MM.1S (cell line): ENCODE results near the gene TARS3.

ENCODE experiments used
- DNase-seq: peaks from one replicate; pipeline ENCODE4 v3.0.0-alpha.2; 2015
- H2AFZ ChIP-seq: fragments of 300-600 bp; sonication (generic); 2 replicates; pipeline ENCODE4 v1.6.0; 2016; ENCODE audit warnings: antibody characterized with exemption, low read length
- H3F3A ChIP-seq: fragments of 300-600 bp; sonication (generic); 2 replicates; pipeline ENCODE4 v1.6.1; 2016; ENCODE audit warnings: mild to moderate bottlenecking, antibody characterized with exemption, low read length, moderate library complexity, mixed read lengths; ENCODE audit not compliant: insufficient read depth
- H3K27ac ChIP-seq: fragments of 300-600 bp; sonication (generic); 2 replicates; pipeline ENCODE4 v1.5.1; 2016; ENCODE audit warnings: mild to moderate bottlenecking, low read length
- H3K27me3 ChIP-seq: fragments of 300-600 bp; sonication (generic); replicated peaks from 2 replicates; pipeline ENCODE4 v1.6.0; 2016; ENCODE audit warnings: low read length; ENCODE audit not compliant: insufficient read depth
- H3K36me3 ChIP-seq: fragments of 300-600 bp; sonication (generic); replicated peaks from 2 replicates; pipeline ENCODE4 v1.6.1; 2016; ENCODE audit warnings: mild to moderate bottlenecking, low read length, mixed read lengths; ENCODE audit not compliant: insufficient read depth
- H3K4me1 ChIP-seq: fragments of 300-600 bp; sonication (generic); 2 replicates; pipeline ENCODE4 v1.6.1; 2016; ENCODE audit warnings: low read length, mixed read lengths
- H3K4me2 ChIP-seq: fragments of 300-600 bp; sonication (generic); 2 replicates; pipeline ENCODE4 v1.6.0; 2016; ENCODE audit warnings: low read depth, low read length
- H3K4me3 ChIP-seq: fragments of 300-600 bp; sonication (generic); 2 replicates; pipeline ENCODE4 v1.5.1; 2016; ENCODE audit warnings: low read length, mixed read lengths
- H3K79me2 ChIP-seq: fragments of 300-600 bp; sonication (generic); 2 replicates; pipeline ENCODE4 v1.6.1; 2016; ENCODE audit warnings: mixed run types, low read length, mixed read lengths
- H3K9ac ChIP-seq: fragments of 300-600 bp; sonication (generic); 2 replicates; pipeline ENCODE4 v1.6.1; 2016; ENCODE audit warnings: low read length, mixed read lengths
- H3K9me2 ChIP-seq: fragments of 300-600 bp; sonication (generic); replicated peaks from 2 replicates; pipeline ENCODE4 v1.6.1; 2016; ENCODE audit warnings: mild to moderate bottlenecking, low read length, mixed read lengths; ENCODE audit not compliant: insufficient read depth
- H3K9me3 ChIP-seq: fragments of 300-600 bp; sonication (generic); replicated peaks from 2 replicates; pipeline ENCODE4 v1.6.1; 2016; ENCODE audit warnings: mild to moderate bottlenecking, low read length, mixed read lengths; ENCODE audit not compliant: insufficient read depth
- H4K20me1 ChIP-seq: fragments of 300-600 bp; sonication (generic); 2 replicates; pipeline ENCODE4 v1.6.1; 2016; ENCODE audit warnings: mild to moderate bottlenecking, low read length, moderate library complexity, mixed read lengths; ENCODE audit not compliant: insufficient read depth
- EZH2 ChIP-seq: fragments of 300-600 bp; sonication (generic); optimal IDR thresholded peaks from 2 replicates; pipeline ENCODE3; 2017; ENCODE audit warnings: low read depth, mild to moderate bottlenecking, antibody characterized with exemption, low read length, mixed read lengths
- EZH2phosphoT487 ChIP-seq: fragments of 300-600 bp; sonication (generic); IDR thresholded peaks from 2 replicates; pipeline ENCODE4 v1.6.1; 2018; ENCODE audit warnings: antibody characterized with exemption, low read length
- TF ChIP-seq, protein P1 (sequence below): fragments of 300-600 bp; sonication (generic); IDR thresholded peaks from 2 replicates; pipeline ENCODE4 v1.5.1; 2016; ENCODE audit warnings: antibody characterized with exemption, low read length, mixed read lengths

TARS3 gene

DNA sequence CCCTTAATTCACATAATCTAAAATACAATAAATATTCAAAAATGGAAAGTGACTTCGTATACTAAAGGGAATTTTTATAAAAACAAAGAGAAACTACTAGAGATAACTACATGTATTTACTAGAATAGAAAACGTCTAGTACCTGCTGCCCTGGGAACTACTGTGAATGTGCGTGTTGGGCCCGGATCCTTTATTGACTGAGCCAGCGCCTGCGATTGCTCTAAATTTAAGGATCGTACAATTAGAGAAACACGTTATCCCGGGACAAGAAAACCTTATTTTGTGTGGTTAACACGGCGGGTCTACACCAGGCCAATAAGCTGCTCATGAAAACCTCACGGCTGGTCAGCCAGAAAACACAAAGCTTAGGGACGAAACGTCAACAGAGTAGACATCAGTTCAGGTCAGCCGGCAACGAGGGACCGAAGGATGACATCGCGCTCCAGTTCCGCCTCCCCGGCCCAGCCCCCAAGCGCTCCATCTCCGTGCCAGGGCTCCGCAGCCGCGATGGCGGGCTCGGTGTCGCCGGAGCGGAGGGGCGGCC, 72.6 kb downstream of the TARS3 start:
- peak; percentile 49 for DNase-seq
- TF ChIP-seq, protein P1, sequence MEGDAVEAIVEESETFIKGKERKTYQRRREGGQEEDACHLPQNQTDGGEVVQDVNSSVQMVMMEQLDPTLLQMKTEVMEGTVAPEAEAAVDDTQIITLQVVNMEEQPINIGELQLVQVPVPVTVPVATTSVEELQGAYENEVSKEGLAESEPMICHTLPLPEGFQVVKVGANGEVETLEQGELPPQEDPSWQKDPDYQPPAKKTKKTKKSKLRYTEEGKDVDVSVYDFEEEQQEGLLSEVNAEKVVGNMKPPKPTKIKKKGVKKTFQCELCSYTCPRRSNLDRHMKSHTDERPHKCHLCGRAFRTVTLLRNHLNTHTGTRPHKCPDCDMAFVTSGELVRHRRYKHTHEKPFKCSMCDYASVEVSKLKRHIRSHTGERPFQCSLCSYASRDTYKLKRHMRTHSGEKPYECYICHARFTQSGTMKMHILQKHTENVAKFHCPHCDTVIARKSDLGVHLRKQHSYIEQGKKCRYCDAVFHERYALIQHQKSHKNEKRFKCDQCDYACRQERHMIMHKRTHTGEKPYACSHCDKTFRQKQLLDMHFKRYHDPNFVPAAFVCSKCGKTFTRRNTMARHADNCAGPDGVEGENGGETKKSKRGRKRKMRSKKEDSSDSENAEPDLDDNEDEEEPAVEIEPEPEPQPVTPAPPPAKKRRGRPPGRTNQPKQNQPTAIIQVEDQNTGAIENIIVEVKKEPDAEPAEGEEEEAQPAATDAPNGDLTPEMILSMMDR, result no peak
- TF ChIP-seq EZH2, result no peak
- TF ChIP-seq EZH2phosphoT487, result no peak
- H4K20me1 ChIP-seq, result no peaks in the 10 kb centered on the region
- H3K9ac ChIP-seq, result peak overlapping the region; percentile 77
- no peaks in the 10 kb centered on the region for H3K9me3 ChIP-seq
- peaks cover 8% of the 10 kb centered on the region; the same call in 1 of the 2 replicates for H3K36me3 ChIP-seq
- peak overlapping the region; percentile 93 for H3K4me2 ChIP-seq
- peak overlapping the region; percentile 65 for H2AFZ ChIP-seq
- peaks cover 20% of the 10 kb centered on the region; the same call in 1 of the 2 replicates for H3K4me1 ChIP-seq
- H3K9me2 ChIP-seq, result no peaks in the 10 kb centered on the region
- H3K79me2 ChIP-seq, result peaks cover 62% of the 10 kb centered on the region
- H3F3A ChIP-seq, result peaks cover 14% of the 10 kb centered on the region
- H3K4me3 ChIP-seq, result peak overlapping the region; percentile 77
- no peaks in the 10 kb centered on the region for H3K27me3 ChIP-seq
- H3K27ac ChIP-seq, result peak overlapping the region; percentile 86

DNA sequence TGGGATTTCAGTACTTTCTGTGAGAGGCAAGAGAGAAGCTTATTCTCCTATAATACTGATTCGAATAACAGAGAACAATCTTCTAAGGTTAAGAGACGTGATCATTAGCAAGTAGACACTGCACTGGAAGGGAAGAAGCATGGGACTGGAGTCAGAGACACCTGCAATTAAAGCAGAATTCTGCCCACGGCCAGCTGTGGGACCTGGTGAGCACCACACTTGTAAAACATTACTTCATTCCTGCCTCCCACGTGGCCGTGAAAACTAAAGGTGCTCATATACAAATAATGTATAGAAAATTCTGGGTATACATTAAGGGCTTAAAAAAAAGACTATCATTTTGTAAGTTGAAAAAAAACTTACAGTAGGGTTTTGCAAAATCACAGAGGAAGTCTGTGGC, 74.1 kb downstream of the TARS3 start:
- Histone ChIP-seq H3F3A (peaks cover 14% of the 10 kb centered on the region), H3K79me2 (peaks cover 77% of the 10 kb centered on the region), H3K4me3 (peak overlapping the region; percentile 77; the same call in 1 of the 2 replicates), H3K9me2 (no peaks in the 10 kb centered on the region), H2AFZ (no peak overlapping the region), H4K20me1 (no peaks in the 10 kb centered on the region), H3K4me1 (peaks cover 20% of the 10 kb centered on the region; the same call in 1 of the 2 replicates), H3K9me3 (no peaks in the 10 kb centered on the region), H3K27me3 (no peaks in the 10 kb centered on the region), H3K36me3 (peaks cover 13% of the 10 kb centered on the region; the same call in 1 of the 2 replicates), H3K27ac (no peak overlapping the region), H3K9ac (peak overlapping the region; percentile 77; the same call in 1 of the 2 replicates), H3K4me2 (peak overlapping the region; percentile 93)
- no peak for DNase-seq
- TF ChIP-seq EZH2phosphoT487, result no peak

DNA sequence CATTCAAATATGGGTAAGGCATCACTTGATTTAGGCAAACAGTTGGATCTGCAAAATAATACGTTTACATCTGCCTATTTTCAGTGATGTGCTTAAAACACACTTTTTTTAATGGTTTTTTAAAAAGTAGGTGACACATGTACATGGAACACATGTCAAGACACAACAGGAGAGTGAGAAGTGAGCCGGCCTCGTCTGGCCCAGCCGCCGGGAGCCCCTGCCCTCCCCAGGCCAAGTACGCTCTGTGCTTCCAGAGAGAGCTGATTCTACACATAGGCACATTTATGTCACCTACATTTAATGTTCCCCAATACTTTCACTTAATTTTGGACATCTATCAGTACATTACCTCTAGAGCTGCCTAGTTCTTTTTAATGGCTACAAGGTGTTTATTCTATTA, 75.9 kb downstream of the TARS3 start:
- Histone ChIP-seq H3K9me3 (no peaks in the 10 kb centered on the region), H4K20me1 (no peaks in the 10 kb centered on the region), H3K36me3 (peaks cover 17% of the 10 kb centered on the region; the same call in 1 of the 2 replicates), H3F3A (peaks cover 8% of the 10 kb centered on the region), H3K27me3 (no peaks in the 10 kb centered on the region), H3K27ac (no peak overlapping the region), H3K4me3 (no peak overlapping the region), H3K4me2 (no peak overlapping the region), H2AFZ (no peak overlapping the region), H3K9me2 (no peaks in the 10 kb centered on the region), H3K79me2 (peaks cover 83% of the 10 kb centered on the region), H3K9ac (no peak overlapping the region), H3K4me1 (peaks cover 13% of the 10 kb centered on the region; the same call in 1 of the 2 replicates)
- TF ChIP-seq, protein P1, result no peak
- TF ChIP-seq EZH2 (no peak), EZH2phosphoT487 (no peak)
- no peak for DNase-seq

DNA sequence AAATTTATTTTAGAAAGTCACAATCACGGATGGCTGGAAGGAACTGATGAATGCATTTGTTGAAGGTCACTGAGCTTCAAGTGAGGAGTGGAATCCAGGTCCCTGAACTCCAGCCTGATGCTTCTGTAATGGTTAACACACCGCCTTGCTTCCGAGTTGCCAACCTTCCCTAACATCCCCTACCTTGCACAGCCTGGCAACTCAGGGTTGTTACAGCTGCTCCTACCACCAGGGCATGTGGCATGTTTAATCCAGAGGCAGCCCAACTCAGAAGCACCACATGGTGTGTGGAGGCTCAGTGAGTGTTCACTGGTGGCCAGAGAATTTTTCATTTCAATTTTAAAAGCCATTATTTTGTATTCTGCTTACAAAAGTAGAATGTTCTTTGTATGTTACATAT, 77.0 kb downstream of the TARS3 start:
- H3K27ac ChIP-seq, result no peak overlapping the region
- no peak for DNase-seq
- no peak overlapping the region for H3K9ac ChIP-seq
- H3K9me3 ChIP-seq, result no peaks in the 10 kb centered on the region
- no peak overlapping the region for H3K4me2 ChIP-seq
- peaks cover 80% of the 10 kb centered on the region for H3K79me2 ChIP-seq
- H3K4me3 ChIP-seq, result no peak overlapping the region
- no peaks in the 10 kb centered on the region for H4K20me1 ChIP-seq
- H2AFZ ChIP-seq, result no peak overlapping the region
- peaks cover 12% of the 10 kb centered on the region for H3F3A ChIP-seq
- H3K9me2 ChIP-seq, result no peaks in the 10 kb centered on the region
- no peak for TF ChIP-seq EZH2
- no peak for TF ChIP-seq EZH2phosphoT487
- TF ChIP-seq, protein P1, result no peak
- peaks cover 17% of the 10 kb centered on the region; the same call in 1 of the 2 replicates for H3K36me3 ChIP-seq
- no peaks in the 10 kb centered on the region for H3K27me3 ChIP-seq
- H3K4me1 ChIP-seq, result peaks cover 19% of the 10 kb centered on the region
